ENCODE data around the gene ONECUT3. TPM values are rescaled to one million over a fixed set of nuclear protein-coding genes. Genes with fewer than 3 reads are reported as not detected.

The ONECUT3 gene
- total and polyA plus RNA-seq, 12 donors = under 0.01 TPM; not detected in 11

DNA sequence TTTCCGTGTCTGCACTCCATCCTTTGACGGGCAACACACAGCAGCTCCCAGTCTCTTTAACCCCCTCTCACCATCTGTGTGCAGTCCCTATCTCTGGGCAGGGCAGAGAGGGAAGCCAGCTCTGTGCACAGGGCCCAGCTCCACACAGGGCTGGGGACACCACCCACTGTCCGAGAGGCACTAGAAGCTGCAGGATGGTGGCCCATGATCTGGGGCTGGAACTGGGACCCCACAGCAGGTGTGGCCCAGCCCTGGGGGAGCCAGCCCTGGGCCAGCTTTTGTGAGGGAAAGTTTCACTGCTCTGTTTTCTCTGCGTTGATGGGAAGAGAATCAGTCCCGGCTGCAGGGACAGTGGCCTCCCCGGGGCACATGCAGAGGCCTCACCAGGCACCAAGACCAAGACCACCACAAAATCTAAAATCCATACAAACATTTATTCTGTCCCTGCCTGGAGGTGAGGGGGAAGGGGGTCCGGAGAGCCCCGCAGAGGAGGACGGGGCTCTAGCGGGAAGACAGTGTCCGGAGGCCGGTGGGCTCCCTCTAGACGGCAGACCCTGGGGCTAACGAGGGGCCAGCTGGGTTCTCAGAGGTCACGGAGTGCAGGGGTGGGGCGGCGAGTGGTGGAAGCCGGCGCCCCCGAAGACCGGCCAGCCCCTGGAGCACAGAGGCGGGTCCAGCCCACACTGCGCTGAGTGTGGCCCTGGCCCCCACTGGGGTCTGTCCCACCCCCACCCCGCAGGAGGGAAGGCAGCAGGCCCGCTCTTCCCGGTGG is 61.7 kb downstream of the ONECUT3 start:
- WGBS, 4 donors = 69 to 79% (median 70%) methylated on average over 20 to 26 of the region's 26 CpGs
- Histone ChIP-seq H3K36me3 (replicated peaks in 1 of 2) (peaks cover 0 to 53% of the 10 kb centered on the region in 2 donors), H3K4me1 (replicated peaks in 1 of 2) (peaks cover 12 to 24% of the 10 kb centered on the region in 2 donors), H3K27me3 (no peaks in the 10 kb centered on the region), H3K27ac (peak overlapping the region in 1 of 5 donors; percentile 79), H3K4me3 (no peak overlapping the region), H3K9me3 (replicated peaks in 1 of 3) (no peaks in the 10 kb centered on the region)
- TF ChIP-seq, protein P1, sequence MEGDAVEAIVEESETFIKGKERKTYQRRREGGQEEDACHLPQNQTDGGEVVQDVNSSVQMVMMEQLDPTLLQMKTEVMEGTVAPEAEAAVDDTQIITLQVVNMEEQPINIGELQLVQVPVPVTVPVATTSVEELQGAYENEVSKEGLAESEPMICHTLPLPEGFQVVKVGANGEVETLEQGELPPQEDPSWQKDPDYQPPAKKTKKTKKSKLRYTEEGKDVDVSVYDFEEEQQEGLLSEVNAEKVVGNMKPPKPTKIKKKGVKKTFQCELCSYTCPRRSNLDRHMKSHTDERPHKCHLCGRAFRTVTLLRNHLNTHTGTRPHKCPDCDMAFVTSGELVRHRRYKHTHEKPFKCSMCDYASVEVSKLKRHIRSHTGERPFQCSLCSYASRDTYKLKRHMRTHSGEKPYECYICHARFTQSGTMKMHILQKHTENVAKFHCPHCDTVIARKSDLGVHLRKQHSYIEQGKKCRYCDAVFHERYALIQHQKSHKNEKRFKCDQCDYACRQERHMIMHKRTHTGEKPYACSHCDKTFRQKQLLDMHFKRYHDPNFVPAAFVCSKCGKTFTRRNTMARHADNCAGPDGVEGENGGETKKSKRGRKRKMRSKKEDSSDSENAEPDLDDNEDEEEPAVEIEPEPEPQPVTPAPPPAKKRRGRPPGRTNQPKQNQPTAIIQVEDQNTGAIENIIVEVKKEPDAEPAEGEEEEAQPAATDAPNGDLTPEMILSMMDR (IDR thresholded peaks at IDR 0.05) = no peak
- no peak for TF ChIP-seq POLR2A (IDR thresholded peaks at IDR 0.05)
- DNase-seq = peak in 2 of 7 donors; percentile 25 to 29
- intact Hi-C loops (cut with DNase I) = loop anchor here in 1 of 2 donors (10.0 kb wide), 1 partner anchor 270 kb away; no protein-coding TSS in a partner anchor

- 76 to 82% (median 80%) methylated on average over 15 to 61 of the region's 61 CpGs for WGBS, 4 donors
- peaks cover 0 to 61% of the 10 kb centered on the region in 2 donors for H3K36me3 ChIP-seq (replicated peaks in 1 of 2)
- TF ChIP-seq, protein P1 (IDR thresholded peaks at IDR 0.05) = no peak
- TF ChIP-seq POLR2A (IDR thresholded peaks at IDR 0.05) = no peak
- no peaks in the 10 kb centered on the region for H3K27me3 ChIP-seq
- H3K9me3 ChIP-seq (replicated peaks in 1 of 3) = no peaks in the 10 kb centered on the region
- peak in 2 of 7 donors; percentile 25 to 32 for DNase-seq
- no peak overlapping the region for H3K27ac ChIP-seq
- intact Hi-C loops (cut with DNase I) = loop anchor here in 1 of 2 donors (10.0 kb wide), 1 partner anchor 271 kb away; no protein-coding TSS in a partner anchor
- no peak overlapping the region for H3K4me3 ChIP-seq
- peaks cover 12 to 24% of the 10 kb centered on the region in 2 donors for H3K4me1 ChIP-seq (replicated peaks in 1 of 2)
Observed at GRCh38 chr19:1815605-1816529, 62.6 kb downstream of the ONECUT3 start.

- intact Hi-C loops (cut with DNase I) = loop anchor here in 1 of 2 donors (10.0 kb wide), 1 partner anchor 272 kb away; no protein-coding TSS in a partner anchor
- WGBS, 4 donors = 83 to 88% (median 86%) methylated on average over 4 to 36 of the region's 36 CpGs
- Histone ChIP-seq H3K4me3 (no peak overlapping the region), H3K27ac (no peak overlapping the region), H3K4me1 (replicated peaks in 1 of 2) (peaks cover 10 to 22% of the 10 kb centered on the region in 2 donors), H3K27me3 (no peaks in the 10 kb centered on the region), H3K9me3 (replicated peaks in 1 of 3) (no peaks in the 10 kb centered on the region), H3K36me3 (replicated peaks in 1 of 2) (peaks cover 0 to 70% of the 10 kb centered on the region in 2 donors)
- DNase-seq = peak in 2 of 7 donors; percentile 7 to 26
- TF ChIP-seq, protein P1 (IDR thresholded peaks at IDR 0.05) = no peak
- TF ChIP-seq POLR2A (IDR thresholded peaks at IDR 0.05) = no peak
Observed at GRCh38 chr19:1816530-1817298, 63.4 kb downstream of the ONECUT3 start.

Measured in adrenal gland (tissue), 12 donors.